NCI-H524 (cell line): ENCODE measurements around the gene DGLUCY.
"Not testable (repeated sequence)": the region's sequence is repeated elsewhere in the genome, so short reads cannot be mapped to it uniquely, and the experiment has no call there.

Experiments
- DNase-seq, 2 experiments: peaks; one replicate each; lab custom pipeline; 2025; lab: John Stamatoyannopoulos, UW

DGLUCY gene

DNA sequence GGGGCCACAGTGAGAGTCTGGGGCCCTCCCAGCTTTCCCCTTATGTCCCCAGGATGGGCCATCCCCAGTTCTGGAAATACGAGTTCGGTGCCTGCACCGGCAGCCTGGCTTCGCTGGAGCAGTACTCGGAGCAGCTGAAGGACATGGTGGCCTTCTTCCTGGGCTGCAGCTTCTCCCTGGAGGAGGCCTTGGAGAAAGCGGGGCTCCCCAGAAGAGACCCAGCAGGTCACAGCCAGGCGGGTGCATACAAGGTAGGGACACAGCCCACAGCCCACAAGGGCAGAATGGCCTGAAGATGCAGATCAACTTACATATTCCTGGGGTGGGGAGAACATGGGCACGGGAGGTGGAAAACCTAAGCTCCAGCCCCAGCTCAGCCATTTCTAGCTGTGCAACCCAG is 56.1 kb downstream of the DGLUCY start:
- no peak for DNase-seq

GRCh38 chr14:91170504-91171121 is 56.7 kb downstream of the DGLUCY start:
- DNase-seq, result no peak

GRCh38 chr14:91171291-91171690 is 57.4 kb downstream of the DGLUCY start:
- no peak for DNase-seq

DNA sequence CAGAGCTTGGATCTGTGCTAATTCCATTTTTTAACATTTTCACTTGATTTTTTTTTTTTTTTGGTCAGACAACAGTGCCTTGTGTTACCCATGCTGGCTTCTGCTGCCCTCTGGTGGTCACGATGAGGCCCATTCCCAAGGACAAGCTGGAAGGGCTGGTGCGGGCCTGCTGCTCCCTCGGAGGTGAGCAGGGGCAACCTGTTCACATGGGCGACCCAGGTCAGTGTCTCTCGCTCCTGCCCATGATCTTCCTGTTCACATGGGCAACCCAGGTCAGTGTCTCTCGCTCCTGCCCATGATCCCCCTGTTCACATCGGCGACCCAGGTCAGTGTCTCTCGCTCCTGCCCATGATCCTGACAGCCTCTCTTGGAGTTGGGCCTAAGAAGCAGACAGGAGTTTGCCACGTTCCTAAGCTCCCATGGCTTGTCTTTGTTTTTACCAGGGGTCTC is 59.4 kb downstream of the DGLUCY start:
- peak; percentile 61 to 82 for DNase-seq

DNA sequence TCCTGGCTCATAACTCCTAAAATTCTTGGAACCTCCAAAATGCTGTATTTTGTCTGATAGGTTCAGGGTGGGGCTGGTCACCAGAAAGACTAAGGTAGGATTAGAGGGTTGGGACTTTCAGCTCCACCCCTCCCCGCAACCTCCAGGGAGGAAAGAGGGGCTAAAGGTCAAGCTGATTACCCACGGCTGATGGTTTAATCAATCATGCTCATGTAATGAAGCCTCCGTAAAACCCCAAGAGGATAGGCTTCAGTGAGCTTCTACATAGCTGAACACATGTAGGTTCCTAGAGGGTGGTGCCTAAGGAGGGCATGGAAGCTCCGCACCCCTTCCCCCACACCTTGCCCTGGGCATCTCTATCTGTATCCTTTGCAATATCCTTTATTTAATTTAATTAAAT is 60.0 kb downstream of the DGLUCY start:
- no peak for DNase-seq

DNA sequence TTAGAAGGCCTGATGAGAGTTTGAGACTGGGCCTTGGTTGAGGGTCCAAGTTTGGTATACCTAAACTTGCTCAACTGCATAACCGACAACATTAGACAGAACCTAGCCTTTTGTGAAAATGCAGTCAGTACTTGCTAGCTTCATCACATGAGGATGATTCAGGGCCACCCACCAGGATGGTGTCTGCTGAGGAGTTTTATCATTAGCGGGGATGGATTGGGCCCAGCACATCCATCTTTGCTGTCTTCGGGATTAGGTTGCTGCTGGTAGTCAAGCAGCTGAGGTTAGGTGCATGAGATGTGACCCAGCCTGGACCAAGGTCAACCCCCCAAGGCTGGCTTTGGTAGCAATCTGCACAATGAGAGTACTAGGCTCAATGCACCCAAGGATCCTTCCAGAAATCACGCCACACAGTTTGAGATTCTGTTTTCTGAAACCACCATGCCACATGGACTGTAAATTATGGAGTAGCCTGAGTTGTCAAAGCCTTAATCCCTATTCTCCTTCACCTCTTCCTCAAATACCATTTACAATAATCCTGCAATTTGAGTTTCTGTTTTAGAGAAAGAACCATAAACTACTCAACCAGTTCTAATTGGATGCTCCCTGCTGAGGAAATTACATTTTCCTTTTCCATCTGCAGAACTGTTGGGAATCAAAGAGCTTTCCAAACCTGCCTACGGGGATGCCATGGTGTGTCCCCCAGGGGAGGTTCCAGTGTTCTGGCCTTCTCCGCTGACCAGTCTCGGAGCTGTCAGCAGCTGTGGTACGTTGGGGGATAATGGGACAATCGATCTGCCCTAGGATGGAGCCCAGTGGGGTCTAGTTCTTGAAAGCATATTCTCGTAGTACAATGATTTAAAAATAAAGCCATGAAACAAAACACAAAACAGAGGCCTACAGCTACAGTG is 61.7 kb downstream of the DGLUCY start:
- DNase-seq, result no peak

GRCh38 chr14:91177073-91178034 is 63.5 kb downstream of the DGLUCY start:
- peak; percentile 40 to 81 for DNase-seq

- no peak for DNase-seq
Measured at GRCh38 chr14:91180611-91181010, 66.7 kb downstream of the DGLUCY start.

DNA sequence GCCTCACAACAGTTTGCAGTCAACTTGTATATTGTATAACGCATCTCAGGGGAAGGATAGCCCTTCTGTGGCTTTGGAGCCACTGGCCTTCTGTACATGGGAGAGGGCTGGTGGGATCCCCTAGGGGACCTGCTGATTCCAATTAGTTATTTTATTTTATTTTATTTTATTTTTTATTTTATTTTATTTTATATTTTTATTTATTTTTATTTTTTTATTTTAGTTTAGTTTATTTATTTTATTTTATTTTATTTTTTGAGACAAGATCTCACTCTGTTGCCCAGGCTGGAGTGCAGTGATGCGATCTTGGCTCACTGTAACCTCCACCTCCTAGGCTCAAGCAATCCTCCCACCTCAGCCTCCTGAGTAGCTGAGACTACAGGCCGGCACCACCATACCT is 68.9 kb downstream of the DGLUCY start:
- not testable (repeated sequence) for DNase-seq

DNA sequence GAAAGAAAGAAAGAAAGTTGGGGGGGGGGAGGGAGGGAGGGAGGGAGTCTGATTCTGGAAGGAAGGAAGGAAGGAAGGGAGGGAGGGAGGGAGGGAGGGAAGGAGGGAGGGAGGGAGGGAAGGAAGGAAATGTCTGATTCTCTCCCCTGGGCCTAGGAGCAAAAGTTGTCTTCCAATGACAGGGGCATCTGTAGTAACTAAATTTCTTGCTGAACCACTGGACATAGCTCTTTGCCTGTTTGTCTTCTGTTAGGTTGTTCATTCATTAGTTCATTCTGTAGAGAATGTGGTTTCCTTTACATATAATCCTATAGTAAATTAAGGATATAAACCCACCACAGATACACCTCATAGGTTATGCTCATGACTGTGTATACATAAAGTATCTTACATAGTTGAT is 70.7 kb downstream of the DGLUCY start:
- no peak for DNase-seq

- peak; percentile 88 to 97 for DNase-seq
Measured at GRCh38 chr14:91185721-91186120, 71.8 kb downstream of the DGLUCY start.

- no peak for DNase-seq
Measured at GRCh38 chr14:91186515-91187066, 72.7 kb downstream of the DGLUCY start.

- DNase-seq, result no peak
Measured at GRCh38 chr14:91187271-91187670, 73.4 kb downstream of the DGLUCY start.

DNA sequence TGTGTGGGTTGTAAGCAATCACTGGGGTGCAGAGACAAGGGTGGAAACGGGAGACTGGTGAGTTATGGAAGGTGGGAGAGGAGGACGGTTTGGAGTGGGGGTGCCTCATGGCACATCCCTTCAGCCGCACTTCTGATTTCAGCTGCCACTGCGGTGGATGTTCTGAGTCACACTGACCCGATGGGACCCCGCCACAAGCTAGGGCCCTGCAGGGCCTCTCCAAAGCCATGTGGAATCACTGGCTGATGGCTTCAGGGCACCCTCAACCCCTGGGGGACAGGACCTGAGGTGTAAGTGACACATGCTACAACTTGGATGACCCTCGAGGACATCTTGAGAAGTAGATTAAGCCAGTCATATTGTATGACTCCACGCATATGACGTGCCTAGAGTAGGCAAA is 77.0 kb downstream of the DGLUCY start:
- peak in 1 of 2 experiments; percentile 67 for DNase-seq

DNA sequence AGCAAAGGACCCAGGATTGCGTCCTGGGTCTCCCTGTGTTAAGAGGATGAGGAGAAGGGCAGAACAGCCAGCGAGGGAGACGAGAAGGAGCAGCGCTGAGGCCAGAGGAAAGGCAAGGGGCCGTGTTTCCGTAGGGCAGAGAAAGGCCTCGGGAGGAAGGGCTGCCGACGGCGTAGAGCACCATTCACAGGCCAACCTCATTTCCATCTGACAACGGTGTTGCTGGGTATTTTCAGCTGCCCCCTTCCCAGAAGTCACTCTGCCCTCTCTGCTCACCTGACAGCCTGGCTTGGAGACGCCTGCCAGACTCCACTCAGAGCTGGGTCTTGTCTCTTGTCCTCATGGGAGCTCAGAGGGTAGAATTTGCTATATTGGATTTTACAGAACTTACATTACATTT is 79.2 kb downstream of the DGLUCY start:
- no peak for DNase-seq

DNA sequence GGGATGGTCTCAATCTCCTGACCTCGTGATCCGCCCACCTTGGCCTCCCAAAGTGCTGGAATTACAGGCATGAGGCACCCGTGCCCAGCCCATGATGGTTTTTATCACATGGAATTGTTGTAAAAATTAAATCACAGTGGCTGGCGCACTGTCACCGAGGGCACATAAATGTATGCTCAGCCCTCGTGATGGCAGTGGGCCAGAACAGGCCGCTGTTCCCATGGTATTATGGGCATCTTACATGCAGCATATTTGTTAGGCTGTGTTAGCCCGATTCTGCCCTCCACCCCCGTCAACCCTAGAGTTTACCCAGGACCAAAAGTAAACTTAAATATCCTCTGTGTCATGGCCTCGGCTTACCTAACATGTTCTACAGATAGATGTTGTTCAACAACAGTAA is 82.0 kb downstream of the DGLUCY start:
- no peak for DNase-seq

DNA sequence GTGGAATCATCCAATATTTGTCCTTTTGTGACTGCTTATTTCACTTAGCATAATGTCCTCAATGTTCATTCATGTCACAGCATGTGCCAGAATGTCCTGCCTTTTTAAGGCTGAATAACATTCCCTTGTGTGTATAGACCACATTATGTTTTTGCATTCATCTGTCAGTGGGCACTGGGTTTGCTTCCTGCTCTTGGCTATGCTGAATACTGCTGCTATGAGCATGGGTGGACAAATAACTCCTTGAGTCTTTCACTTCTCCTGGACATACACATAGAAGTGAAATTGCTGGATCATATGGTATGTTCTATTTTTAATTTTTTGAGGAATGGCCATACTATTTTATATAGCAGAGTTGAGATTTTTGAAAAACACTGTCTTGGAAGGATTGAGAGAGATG is 83.8 kb downstream of the DGLUCY start:
- no peak for DNase-seq

GRCh38 chr14:91200802-91201201 is 86.9 kb downstream of the DGLUCY start:
- not testable (repeated sequence) for DNase-seq

GRCh38 chr14:91202234-91202974 is 88.5 kb downstream of the DGLUCY start:
- DNase-seq, result peak; percentile 31 to 66

- no peak for DNase-seq
Measured at GRCh38 chr14:91204657-91205056, 90.8 kb downstream of the DGLUCY start.

- no peak for DNase-seq
Measured at GRCh38 chr14:91205459-91205858, 91.6 kb downstream of the DGLUCY start.
